ENCODE data around the gene TLR8.
"Not testable (repeated sequence)": the region's sequence is repeated elsewhere in the genome, so short reads cannot be mapped to it uniquely, and the experiment has no call there.

Gene TLR8

DNA sequence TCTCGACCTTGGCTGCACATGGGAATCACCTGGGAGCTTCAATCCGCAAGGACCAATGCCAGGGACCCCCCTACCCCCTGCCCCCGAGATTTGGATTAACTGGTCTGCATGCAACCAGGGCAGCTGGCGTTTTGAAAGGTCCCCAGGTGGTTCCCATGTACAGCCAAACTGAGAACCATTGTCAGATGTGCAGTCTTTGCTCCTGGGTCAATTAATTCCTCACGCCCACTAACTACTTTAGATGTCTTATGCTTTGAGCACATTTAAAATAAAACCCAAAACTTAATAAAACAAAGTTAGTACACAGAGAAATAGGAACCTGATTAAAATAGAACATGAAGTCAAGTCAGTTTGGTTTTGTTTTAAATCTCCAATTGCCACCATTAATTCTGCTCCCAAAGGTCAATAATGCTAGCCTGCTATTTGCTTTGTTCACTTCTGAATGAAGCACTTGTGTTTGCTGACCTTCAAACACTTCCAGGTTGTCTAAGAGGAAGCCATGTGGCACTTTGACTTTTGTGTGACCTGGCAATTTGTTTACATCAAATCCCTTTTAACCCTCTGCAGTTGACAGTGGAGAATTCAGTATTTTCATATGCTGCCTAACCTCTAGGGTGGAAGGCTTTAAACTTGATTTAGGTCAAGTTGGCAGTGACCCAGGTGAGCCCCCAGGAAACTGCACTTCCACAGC, 41.3 kb downstream of the TLR8 start:
- no peak for DNase-seq

- DNase-seq = no peak
Observed at GRCh38 chrX:12948495-12948894, 42.1 kb downstream of the TLR8 start.

DNA sequence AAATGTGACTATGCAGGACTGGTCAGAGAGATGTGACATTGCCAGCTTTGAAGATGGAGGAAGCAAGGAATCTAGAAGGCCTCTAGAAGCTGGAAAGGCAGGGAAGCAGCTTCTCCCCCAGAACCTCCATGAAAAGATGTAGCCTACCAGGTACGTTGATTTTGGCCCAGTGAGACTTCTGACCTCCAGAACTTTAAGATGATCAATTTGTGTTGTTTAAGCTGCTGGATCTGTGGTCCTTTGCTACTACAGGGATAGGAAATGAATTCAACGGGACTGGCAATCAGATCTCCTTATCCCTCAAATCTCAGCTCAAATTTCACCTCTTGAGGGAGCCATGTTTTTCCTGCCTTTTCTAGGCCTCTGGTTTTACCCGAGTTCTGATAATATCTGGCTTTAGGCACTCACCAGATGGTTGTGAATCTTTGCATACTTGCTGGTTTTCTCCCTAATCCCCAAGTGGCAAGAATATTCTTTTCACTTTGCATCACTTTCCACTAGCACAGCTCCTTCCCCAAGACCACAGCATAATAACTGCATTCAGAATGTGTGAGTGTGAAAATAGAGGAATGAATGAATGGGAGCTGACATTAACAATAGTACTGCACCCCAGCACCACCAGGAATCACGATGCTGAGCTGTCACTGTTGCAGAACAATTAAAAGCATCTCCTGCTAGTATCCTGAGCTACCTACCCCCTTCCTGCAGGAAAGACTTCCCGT, 42.9 kb downstream of the TLR8 start:
- DNase-seq = no peak

DNA sequence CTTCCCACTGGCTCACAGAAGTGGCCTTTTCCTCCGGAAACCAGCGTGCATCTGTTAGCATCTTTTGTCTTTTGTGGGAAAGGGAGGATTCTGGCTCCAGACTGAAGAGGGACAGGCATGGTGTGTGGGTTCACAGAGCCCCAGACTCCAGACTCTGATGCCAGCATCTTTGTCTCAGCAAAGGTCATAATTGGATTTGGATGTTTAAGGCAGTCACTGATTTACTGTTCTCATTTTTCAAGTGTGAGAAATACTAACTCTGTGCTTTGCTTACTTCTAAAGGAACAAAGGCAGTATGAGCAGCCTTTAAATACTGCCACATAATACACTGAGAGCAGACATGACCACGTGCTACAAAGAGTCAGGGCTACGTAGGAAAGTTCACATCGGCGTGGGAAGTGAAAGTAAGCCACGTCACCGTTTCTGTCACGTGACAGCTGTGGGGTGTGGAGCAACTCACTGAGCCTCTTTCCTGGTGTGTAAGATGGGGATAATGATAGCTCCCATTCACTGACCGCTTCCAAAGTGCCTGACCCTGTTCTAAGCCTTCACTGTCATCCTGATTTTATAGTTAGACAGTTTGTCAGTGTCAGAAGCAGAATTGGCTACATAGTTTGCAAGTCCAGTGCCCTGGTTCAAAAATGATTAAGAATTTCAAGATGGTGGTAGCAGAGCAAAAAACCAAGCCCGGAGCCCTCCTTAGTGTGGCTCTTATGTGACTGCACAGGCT, 43.7 kb downstream of the TLR8 start:
- DNase-seq = peak; percentile 84

GRCh38 chrX:12950851-12951594, 44.6 kb downstream of the TLR8 start:
- peak; percentile 55 for DNase-seq

- DNase-seq = no peak
Observed at GRCh38 chrX:12951595-12951975, 45.2 kb downstream of the TLR8 start.

- DNase-seq = no peak
Observed at GRCh38 chrX:12953420-12953819, 47.0 kb downstream of the TLR8 start.

- no peak for DNase-seq
Observed at GRCh38 chrX:12954376-12954775, 48.0 kb downstream of the TLR8 start.

DNA sequence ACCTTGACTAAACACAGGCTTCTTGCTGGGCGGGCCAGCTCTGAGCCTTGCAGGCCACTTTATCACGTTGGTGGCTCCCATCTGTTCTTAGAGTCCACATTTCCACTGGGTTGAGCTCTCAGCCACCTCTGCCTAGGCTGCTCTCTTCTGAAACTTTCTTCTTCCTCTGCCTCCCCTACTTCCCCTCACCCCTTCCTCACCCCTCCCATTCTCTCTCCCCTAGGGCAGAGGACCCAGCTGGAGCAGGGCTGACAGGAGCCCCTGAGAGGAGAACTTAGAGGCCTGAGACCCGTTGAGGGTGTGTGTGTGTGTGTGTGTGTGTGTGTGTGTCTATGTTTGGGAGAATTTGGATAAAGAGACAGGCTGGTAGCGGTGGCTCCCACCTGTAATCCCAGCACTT, 48.6 kb downstream of the TLR8 start:
- no peak for DNase-seq

DNA sequence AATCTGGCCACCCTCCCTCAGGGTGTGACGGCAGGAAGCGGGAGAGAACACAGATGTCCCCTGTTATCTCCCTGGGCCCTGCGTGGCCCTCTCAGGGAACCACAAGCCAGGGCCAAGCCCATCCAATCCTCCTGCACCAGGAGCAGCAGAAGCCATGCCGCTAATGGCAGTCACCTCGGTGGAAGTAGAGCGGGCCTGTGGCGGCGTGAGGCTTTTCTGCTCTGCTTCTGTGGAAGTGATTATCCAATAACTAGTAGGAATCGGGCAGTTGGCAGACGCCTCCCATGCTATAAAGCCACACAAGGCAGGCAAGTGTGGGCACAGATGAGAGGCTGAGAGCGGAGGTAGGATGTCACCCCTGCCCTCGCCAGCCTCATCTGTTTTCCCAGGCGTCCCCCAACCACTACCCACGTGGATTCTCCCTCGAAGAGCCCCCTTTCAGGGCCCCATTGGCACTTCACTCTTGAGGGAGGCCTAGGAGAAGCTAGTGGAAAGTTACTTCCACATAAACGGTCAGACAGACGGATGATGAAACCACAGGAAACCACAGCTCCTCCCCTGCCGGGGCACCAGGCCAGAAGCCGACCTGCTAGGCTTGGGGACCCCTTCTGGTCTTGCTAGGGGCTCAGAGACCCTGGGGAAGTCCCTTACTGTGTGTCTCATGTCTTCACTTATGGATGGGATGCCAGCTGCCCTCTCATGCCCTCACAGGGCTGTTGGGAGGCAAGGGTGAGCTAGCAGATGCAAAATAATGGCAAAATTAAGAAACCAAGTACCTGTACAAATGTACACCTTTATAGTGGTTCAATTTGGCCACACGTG, 49.7 kb downstream of the TLR8 start:
- peak; percentile 60 for DNase-seq

DNA sequence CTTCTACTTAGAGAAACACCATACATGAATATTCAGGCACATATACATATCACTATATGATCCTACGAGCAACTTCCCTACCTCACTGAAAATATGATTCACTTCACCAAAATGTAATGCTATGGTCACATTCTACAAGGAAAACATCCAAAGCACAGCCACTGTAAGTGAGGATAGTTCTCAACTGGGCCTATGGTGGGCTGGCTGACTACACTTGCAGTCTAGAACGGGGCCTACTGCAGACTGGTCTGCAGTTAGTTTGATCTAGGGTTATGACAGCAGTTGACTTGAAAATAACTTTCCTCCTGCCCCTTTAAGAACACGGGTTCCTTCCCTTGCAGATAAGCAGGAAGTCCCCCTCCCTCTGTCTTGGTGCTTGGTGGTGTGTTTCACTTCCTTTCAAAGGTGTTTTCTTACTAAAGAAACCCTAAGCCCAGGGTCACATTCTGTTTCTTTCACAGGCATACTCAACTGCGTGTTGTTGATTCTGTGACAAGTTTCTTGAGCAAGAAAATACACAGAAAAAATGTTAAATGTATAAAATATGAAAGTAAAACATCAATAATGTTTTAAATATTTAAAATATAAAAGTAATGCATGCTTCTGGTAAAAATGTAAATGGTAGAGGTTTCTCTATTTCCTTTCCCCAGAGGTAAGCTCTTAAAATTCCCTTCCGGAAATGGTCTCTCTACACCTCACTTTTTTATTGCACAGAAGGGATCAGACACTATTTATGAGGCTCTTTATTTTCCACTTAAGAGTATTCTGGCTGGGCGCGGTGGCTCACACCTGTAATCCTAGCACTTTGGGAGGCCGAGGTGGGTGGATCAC, 50.5 kb downstream of the TLR8 start:
- peak; percentile 59 for DNase-seq

DNA sequence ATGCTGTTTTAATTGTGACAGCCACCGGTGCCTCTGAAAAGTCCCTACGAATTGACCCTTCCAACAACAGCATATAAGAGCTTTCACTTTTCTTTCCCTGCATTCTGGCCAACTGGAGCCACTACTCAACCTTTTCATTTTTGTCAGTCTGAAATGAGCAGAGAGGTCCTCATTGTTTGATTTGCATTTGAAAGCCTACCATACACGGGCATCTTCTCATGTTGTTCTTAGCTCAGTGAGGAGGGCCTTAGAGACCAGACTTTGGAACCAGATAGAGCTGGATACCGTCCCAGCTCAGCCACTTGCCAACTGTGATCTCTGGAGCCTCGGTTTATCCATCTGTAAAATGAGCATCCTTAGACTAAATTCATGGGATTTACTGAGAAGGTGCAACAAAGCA, 51.6 kb downstream of the TLR8 start:
- no peak for DNase-seq

DNA sequence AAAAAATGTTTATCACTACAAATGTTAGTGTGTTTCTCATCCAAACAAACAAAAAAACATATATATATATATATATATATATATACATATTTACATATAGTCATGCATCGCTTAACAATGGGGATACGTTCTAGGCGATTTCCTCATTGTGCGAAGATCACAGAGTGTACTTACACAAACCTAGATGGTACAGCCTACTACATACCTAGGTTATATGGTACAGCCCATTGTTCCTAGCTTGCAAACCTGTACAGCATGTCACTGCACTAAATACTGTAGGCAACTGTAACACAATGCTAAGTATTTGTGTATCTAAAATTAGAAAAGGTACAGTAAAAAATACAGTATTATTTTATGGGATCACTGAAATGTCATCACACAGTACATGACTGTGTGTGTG, 52.0 kb downstream of the TLR8 start:
- DNase-seq = no peak

GRCh38 chrX:12961196-12961718, 54.8 kb downstream of the TLR8 start:
- DNase-seq = no peak

- no peak for DNase-seq
Observed at GRCh38 chrX:12962041-12962504, 55.7 kb downstream of the TLR8 start.

DNA sequence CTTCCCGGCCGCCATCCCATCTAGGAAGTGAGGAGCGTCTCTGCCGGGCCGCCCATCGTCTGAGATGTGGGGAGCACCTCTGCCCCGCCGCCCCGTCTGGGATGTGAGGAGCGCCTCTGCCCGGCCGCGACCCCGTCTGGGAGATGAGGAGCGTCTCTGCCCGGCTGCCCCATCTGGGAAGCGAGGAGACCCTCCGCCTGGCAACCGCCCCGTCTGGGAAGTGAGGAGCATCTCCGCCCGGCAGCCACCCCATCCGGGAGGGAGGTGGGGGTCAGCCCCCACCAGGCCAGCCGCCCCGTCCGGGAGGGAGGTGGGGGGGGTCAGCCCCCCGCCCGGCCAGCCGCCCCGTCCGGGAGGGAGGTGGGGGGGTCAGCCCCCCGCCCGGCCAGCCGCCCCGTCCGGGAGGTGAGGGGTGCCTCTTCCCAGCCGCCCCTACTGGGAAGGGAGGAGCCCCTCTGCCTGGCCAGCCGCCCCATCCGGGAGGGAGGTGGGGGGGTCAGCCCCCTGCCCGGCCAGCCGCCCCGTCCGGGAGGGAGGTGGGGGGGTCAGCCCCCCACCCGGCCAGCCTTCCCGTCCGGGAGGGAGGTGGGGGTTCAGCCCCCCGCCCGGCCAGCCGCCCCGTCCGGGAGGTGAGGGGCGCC, 56.9 kb downstream of the TLR8 start:
- DNase-seq = not testable (repeated sequence)

- no peak for DNase-seq
Observed at GRCh38 chrX:12965131-12965940, 58.9 kb downstream of the TLR8 start.

DNA sequence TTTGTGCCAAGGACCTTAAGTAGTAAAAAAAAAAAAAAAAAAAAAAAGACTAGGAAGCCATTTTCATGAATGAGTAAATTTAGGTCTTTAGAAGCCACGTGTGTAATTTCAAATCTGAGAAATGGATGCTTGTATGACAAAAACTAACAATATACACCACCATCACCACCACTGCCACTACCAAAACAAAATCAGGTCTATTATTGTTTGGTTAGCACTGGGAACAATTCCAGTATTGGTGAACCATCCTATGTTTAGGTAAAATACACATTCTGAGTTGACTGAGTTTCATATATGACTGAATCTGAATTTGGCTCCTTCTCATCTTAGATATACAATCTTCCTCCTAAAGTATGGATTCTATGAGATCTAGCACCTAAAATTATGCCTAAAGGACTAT, 59.7 kb downstream of the TLR8 start:
- no peak for DNase-seq

DNA sequence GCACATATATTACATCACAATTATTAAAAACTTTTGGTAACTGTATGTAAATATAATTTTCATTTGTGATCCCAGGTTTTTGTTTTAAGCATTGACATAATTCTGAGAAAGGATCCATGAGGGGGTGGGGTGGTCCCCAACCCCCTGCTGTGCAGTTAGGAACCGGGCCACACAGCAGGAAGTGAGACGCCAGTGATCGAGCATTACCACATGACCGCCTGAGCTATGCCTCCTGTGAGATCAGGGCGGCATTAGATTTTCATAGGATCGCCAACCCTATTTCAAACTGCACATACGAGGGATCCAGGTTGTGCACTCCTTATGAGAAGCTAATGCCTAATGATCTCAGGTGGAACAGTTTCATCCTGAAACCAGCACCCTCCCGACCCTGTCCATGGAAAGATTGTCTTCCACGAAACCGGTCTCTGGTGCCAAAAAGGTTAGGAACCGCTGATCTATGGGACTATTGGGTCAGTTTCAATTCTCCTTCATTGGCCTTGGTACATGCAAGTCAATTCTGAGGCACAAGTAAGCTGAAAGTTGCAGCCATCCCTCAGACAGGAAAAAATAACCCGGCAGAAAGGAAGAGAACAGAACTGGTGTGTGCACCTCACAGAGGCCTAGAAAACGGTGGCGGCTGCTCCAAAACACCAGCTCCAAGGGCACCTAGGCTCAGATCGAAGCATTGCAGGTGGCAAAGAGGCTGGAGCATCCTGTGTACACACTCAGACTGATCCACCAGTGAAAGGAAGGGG, 61.5 kb downstream of the TLR8 start:
- no peak for DNase-seq
